ENCODE results near the gene KDM2A. TPM values are rescaled to one million over a fixed set of nuclear protein-coding genes. Genes with fewer than 3 reads are reported as not detected.

Gene KDM2A
- total RNA-seq, 1 experiment from 2014 or later = 122 TPM

GRCh38 chr11:67178878-67179277 is 59.8 kb downstream of the KDM2A start:
- ChIA-PET CTCF (no interaction called here), POLR2A (no interaction called here)
- Histone ChIP-seq H3K4me1 (no peaks in the 10 kb centered on the region), H3K4me3 (ENCODE audit: low read depth, low read length) (no peak overlapping the region), H3K27me3 (replicated peaks; ENCODE audit: control insufficient read depth, insufficient read depth, low read length) (no peaks in the 10 kb centered on the region), H3K9me3 (no peaks in the 10 kb centered on the region), H3K36me3 (ENCODE audit: control insufficient read depth, insufficient read depth, low read length) (peaks cover 2% of the 10 kb centered on the region)
- H3K27me3 Mint-ChIP-seq (ENCODE audit: insufficient read depth, unreplicated experiment) = no peaks in the 10 kb centered on the region
- peaks cover 66% of the 10 kb centered on the region for H3K36me3 Mint-ChIP-seq (ENCODE audit: insufficient read depth, unreplicated experiment)
- no TSS peak for BruUV-seq (replicated peaks)
- no peak overlapping the region for H3K27ac Mint-ChIP-seq (ENCODE audit: unreplicated experiment)
- no peak for DNase-seq
- no peak for TF ChIP-seq CTCF (IDR thresholded peaks at IDR 0.05; ENCODE audit: insufficient read depth in 1 of 2, low read depth in 1 of 2, low read length in 1 of 2, severe bottlenecking in 1 of 2, unreplicated experiment in 1 of 2)
- H3K9me3 Mint-ChIP-seq (ENCODE audit: unreplicated experiment) = no peaks in the 10 kb centered on the region
- peaks cover 18% of the 10 kb centered on the region for H3K4me1 Mint-ChIP-seq (ENCODE audit: low read depth, unreplicated experiment)
- intact Hi-C loops (cut with micrococcal nuclease; ENCODE audit: unreplicated experiment) = no loop called here
- H3K4me3 Mint-ChIP-seq (ENCODE audit: unreplicated experiment) = no peak overlapping the region

GRCh38 chr11:67179892-67180490 is 60.9 kb downstream of the KDM2A start:
- Mint-ChIP-seq H3K36me3 (ENCODE audit: insufficient read depth, unreplicated experiment) (peaks cover 76% of the 10 kb centered on the region), H3K4me3 (ENCODE audit: unreplicated experiment) (no peak overlapping the region), H3K27ac (ENCODE audit: unreplicated experiment) (no peak overlapping the region), H3K4me1 (ENCODE audit: low read depth, unreplicated experiment) (peaks cover 17% of the 10 kb centered on the region), H3K9me3 (ENCODE audit: unreplicated experiment) (no peaks in the 10 kb centered on the region), H3K27me3 (ENCODE audit: insufficient read depth, unreplicated experiment) (no peaks in the 10 kb centered on the region)
- no peaks in the 10 kb centered on the region for H3K9me3 ChIP-seq
- POLR2A ChIA-PET = no interaction called here
- TF ChIP-seq CTCF (IDR thresholded peaks at IDR 0.05; ENCODE audit: insufficient read depth in 1 of 2, low read depth in 1 of 2, low read length in 1 of 2, severe bottlenecking in 1 of 2, unreplicated experiment in 1 of 2) = no peak
- H3K4me3 ChIP-seq (ENCODE audit: low read depth, low read length) = no peak overlapping the region
- CTCF ChIA-PET = no interaction called here
- DNase-seq = no peak
- no TSS peak for BruUV-seq (replicated peaks)
- no peaks in the 10 kb centered on the region for H3K4me1 ChIP-seq
- intact Hi-C loops (cut with micrococcal nuclease; ENCODE audit: unreplicated experiment) = no loop called here
- H3K36me3 ChIP-seq (ENCODE audit: control insufficient read depth, insufficient read depth, low read length) = peaks cover 4% of the 10 kb centered on the region
- no peaks in the 10 kb centered on the region for H3K27me3 ChIP-seq (replicated peaks; ENCODE audit: control insufficient read depth, insufficient read depth, low read length)

GRCh38 chr11:67194096-67194495 is 75.0 kb downstream of the KDM2A start:
- H3K27me3 Mint-ChIP-seq (ENCODE audit: insufficient read depth, unreplicated experiment) = no peaks in the 10 kb centered on the region
- H3K36me3 Mint-ChIP-seq (ENCODE audit: insufficient read depth, unreplicated experiment) = peaks cover 64% of the 10 kb centered on the region
- Histone ChIP-seq H3K4me3 (ENCODE audit: low read depth, low read length) (no peak overlapping the region), H3K4me1 (no peaks in the 10 kb centered on the region), H3K36me3 (ENCODE audit: control insufficient read depth, insufficient read depth, low read length) (peaks cover 5% of the 10 kb centered on the region; the same call in 1 of the 2 replicates), H3K27me3 (replicated peaks; ENCODE audit: control insufficient read depth, insufficient read depth, low read length) (no peaks in the 10 kb centered on the region), H3K9me3 (no peaks in the 10 kb centered on the region)
- H3K4me3 Mint-ChIP-seq (ENCODE audit: unreplicated experiment) = no peak overlapping the region
- peaks cover 8% of the 10 kb centered on the region for H3K4me1 Mint-ChIP-seq (ENCODE audit: low read depth, unreplicated experiment)
- no TSS peak for BruUV-seq (replicated peaks)
- intact Hi-C loops (cut with micrococcal nuclease; ENCODE audit: unreplicated experiment) = no loop called here
- POLR2A ChIA-PET = no interaction called here
- H3K9me3 Mint-ChIP-seq (ENCODE audit: unreplicated experiment) = no peaks in the 10 kb centered on the region
- DNase-seq = no peak
- no peak for TF ChIP-seq CTCF (IDR thresholded peaks at IDR 0.05; ENCODE audit: insufficient read depth in 1 of 2, low read depth in 1 of 2, low read length in 1 of 2, severe bottlenecking in 1 of 2, unreplicated experiment in 1 of 2)
- H3K27ac Mint-ChIP-seq (ENCODE audit: unreplicated experiment) = no peak overlapping the region
- CTCF ChIA-PET = no interaction called here
